Measurements from ENCODE around the gene HRH2. TPM values are rescaled to one million over a fixed set of nuclear protein-coding genes. Genes with fewer than 3 reads are reported as not detected.

The HRH2 gene
- total RNA-seq, 1 experiment from 2014 or later, result 3.3 TPM

GRCh38 chr5:175693741-175694140, 35.9 kb downstream of the HRH2 start:
- Histone ChIP-seq H3K27ac (ENCODE audit: insufficient read length, low read depth, low read length) (no peak overlapping the region), H2AFZ (ENCODE audit: low read length) (no peak overlapping the region), H4K20me1 (ENCODE audit: control insufficient read depth, insufficient read depth, insufficient read length) (no peaks in the 10 kb centered on the region), H3K9ac (ENCODE audit: extremely low read depth, insufficient read length, low read length) (no peak overlapping the region), H4K8ac (replicated peaks; ENCODE audit: insufficient read length, low read depth, low read length) (no peak overlapping the region), H4K91ac (ENCODE audit: insufficient read length, low read depth, low read length) (no peak overlapping the region), H3T11ph (ENCODE audit: low read length) (no peak overlapping the region), H3K4me1 (ENCODE audit: insufficient read depth, low read length) (peaks cover 3% of the 10 kb centered on the region; the same call in 1 of the 2 replicates), H3K4me2 (ENCODE audit: insufficient read depth, insufficient read length, low read length) (no peak overlapping the region), H3K23me2 (ENCODE audit: insufficient read length, low read depth, low read length, poor library complexity, severe bottlenecking) (no peaks in the 10 kb centered on the region), H3K9me3 (ENCODE audit: control insufficient read depth, low read depth, low read length) (no peaks in the 10 kb centered on the region), H2BK120ac (ENCODE audit: low read depth, low read length, poor library complexity, severe bottlenecking) (no peak overlapping the region), H3K23ac (ENCODE audit: insufficient read length, low read depth, low read length) (no peak overlapping the region), H3K79me2 (ENCODE audit: insufficient read depth, low read length) (no peaks in the 10 kb centered on the region), H3K14ac (ENCODE audit: insufficient read depth, low read length) (no peak overlapping the region), H4K5ac (ENCODE audit: insufficient read length, low read depth, low read length) (no peak overlapping the region), H2BK15ac (ENCODE audit: low read depth, low read length) (no peak overlapping the region), H3K4ac (ENCODE audit: low read depth, low read length) (no peak overlapping the region), H2BK5ac (ENCODE audit: insufficient read length, low read length) (no peak overlapping the region), H3K56ac (ENCODE audit: insufficient read length, low read depth, low read length) (no peak overlapping the region), H2BK12ac (ENCODE audit: insufficient read length, low read depth, low read length) (no peak overlapping the region), H3K27me3 (ENCODE audit: insufficient read depth, low read length) (no peaks in the 10 kb centered on the region), H3K18ac (ENCODE audit: insufficient read length, low read depth, low read length) (no peak overlapping the region), H2BK20ac (ENCODE audit: low read depth, low read length, poor library complexity, severe bottlenecking) (no peak overlapping the region), H2AK5ac (ENCODE audit: insufficient read length, low read length) (no peak overlapping the region), H3K79me1 (ENCODE audit: insufficient read depth, low read depth, low read length, poor library complexity, severe bottlenecking) (no peaks in the 10 kb centered on the region)
- TF ChIP-seq, protein P1, sequence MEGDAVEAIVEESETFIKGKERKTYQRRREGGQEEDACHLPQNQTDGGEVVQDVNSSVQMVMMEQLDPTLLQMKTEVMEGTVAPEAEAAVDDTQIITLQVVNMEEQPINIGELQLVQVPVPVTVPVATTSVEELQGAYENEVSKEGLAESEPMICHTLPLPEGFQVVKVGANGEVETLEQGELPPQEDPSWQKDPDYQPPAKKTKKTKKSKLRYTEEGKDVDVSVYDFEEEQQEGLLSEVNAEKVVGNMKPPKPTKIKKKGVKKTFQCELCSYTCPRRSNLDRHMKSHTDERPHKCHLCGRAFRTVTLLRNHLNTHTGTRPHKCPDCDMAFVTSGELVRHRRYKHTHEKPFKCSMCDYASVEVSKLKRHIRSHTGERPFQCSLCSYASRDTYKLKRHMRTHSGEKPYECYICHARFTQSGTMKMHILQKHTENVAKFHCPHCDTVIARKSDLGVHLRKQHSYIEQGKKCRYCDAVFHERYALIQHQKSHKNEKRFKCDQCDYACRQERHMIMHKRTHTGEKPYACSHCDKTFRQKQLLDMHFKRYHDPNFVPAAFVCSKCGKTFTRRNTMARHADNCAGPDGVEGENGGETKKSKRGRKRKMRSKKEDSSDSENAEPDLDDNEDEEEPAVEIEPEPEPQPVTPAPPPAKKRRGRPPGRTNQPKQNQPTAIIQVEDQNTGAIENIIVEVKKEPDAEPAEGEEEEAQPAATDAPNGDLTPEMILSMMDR (conservative IDR thresholded peaks at IDR 0.05), result no peak
- DNase-seq, result no peak
- peaks cover 2% of the 10 kb centered on the region for H3K27me3 Mint-ChIP-seq (ENCODE audit: low read depth)
- no peaks in the 10 kb centered on the region for H3K9me3 Mint-ChIP-seq
- WGBS (ENCODE audit: extremely low coverage, insufficient read length, low lambda C conversion rate), result no CpG with 5 or more reads among the region's 5 CpGs
- no peak overlapping the region; a peak in 1 of 7 replicates for H3K27ac Mint-ChIP-seq
- peaks cover 29 to 39% of the 10 kb centered on the region in 2 experiments for H3K4me1 Mint-ChIP-seq
- 0 out of 7 replicates have a peak, but pooled peaks cover 0 to 2% (median 0%) of the 10 kb centered on the region in 3 experiments for H3K36me3 Mint-ChIP-seq (ENCODE audit: insufficient read depth in 1 of 3, low read depth in 3 of 3)
- no peak overlapping the region for H3K4me3 Mint-ChIP-seq
